ENCODE results near the gene ACTG1. TPM values are rescaled to one million over a fixed set of nuclear protein-coding genes. Genes with fewer than 3 reads are reported as not detected.
A peak's percentile ranks its signal among the peaks of the same experiment; 100 is the strongest.

ACTG1 gene
- total and polyA plus RNA-seq, 2 of the 4 experiments (the other 2 are of a cell fraction) = 10,907 to 15,732 TPM

GRCh38 chr17:81481815-81482505 lies 30.6 kb downstream of the ACTG1 start:
- Histone ChIP-seq H3K79me1 (ENCODE audit: low read depth in 1 of 2, low read length in 2 of 2) (no peaks in the 10 kb centered on the region; a peak in 1 of 4 replicates), H3K27me3 (ENCODE audit: control insufficient read depth, insufficient read depth, low read length) (no peaks in the 10 kb centered on the region), H3K36me3 (ENCODE audit: control insufficient read depth, insufficient read depth, low read length) (no peaks in the 10 kb centered on the region), H2BK5ac (ENCODE audit: low read depth, low read length, poor library complexity, severe bottlenecking) (no peak overlapping the region), H4K20me1 (ENCODE audit: insufficient read depth, low read length) (no peaks in the 10 kb centered on the region), H4K8ac (ENCODE audit: low read depth in 2 of 2, low read length in 2 of 2) (peak overlapping the region; percentile 23 to 76; a peak in 2 of 4 replicates), H3K27ac (ENCODE audit: insufficient read depth, low read length) (no peak overlapping the region), H3K4me1 (ENCODE audit: control insufficient read depth, insufficient read depth, low read length) (peaks cover 10% of the 10 kb centered on the region), H2AK9ac (replicated peaks; ENCODE audit: low read depth, low read length, poor library complexity) (peak overlapping the region; percentile 91), H3K56ac (ENCODE audit: extremely low read depth, insufficient read depth, low read length) (no peak overlapping the region), H3K18ac (ENCODE audit: low read depth, low read length) (no peak overlapping the region; the same call in 1 of the 2 replicates), H4K91ac (ENCODE audit: insufficient read depth, low read depth, low read length) (peak overlapping the region; percentile 59; the same call in 1 of the 2 replicates), H3K4me3 (ENCODE audit: insufficient read depth, low read depth, low read length) (peak overlapping the region; percentile 24), H3K4ac (ENCODE audit: low read depth, low read length) (peak overlapping the region; percentile 74), H3K9me1 (ENCODE audit: insufficient read depth, low read length) (no peaks in the 10 kb centered on the region), H3K9me3 (ENCODE audit: control insufficient read depth, insufficient read depth, low read length) (no peaks in the 10 kb centered on the region), H2BK120ac (ENCODE audit: low read depth, low read length) (no peak overlapping the region; the same call in 1 of the 2 replicates), H4K5ac (ENCODE audit: low read depth, low read length) (peak overlapping the region; percentile 38; the same call in 1 of the 2 replicates), H3K9ac (ENCODE audit: low read depth, low read length) (peak overlapping the region; percentile 7; the same call in 1 of the 2 replicates), H3K23ac (ENCODE audit: low read depth, low read length) (peak overlapping the region; percentile 76; the same call in 1 of the 2 replicates), H2BK15ac (ENCODE audit: low read depth, low read length) (no peak overlapping the region), H2AFZ (replicated peaks; ENCODE audit: low read length, poor library complexity) (peak overlapping the region; percentile 86), H3K4me2 (ENCODE audit: low read depth, low read length) (peak overlapping the region; percentile 77), H3K14ac (replicated peaks; ENCODE audit: low read depth, low read length) (peak overlapping the region; percentile 89; the same call in 1 of the 2 replicates), H2BK20ac (ENCODE audit: low read depth, low read length) (no peak overlapping the region), H2AK5ac (ENCODE audit: low read depth, low read length) (peak overlapping the region; percentile 16; the same call in 1 of the 2 replicates)
- intact Hi-C loops (cut with micrococcal nuclease) (no loop called here), dilution Hi-C loops (cut with HindIII; ENCODE audit: low sequenced_read_pairs, unreplicated experiment) (no loop called here), in situ Hi-C loops (cut with MboI; ENCODE audit: low sequenced_read_pairs) (loop anchor here (5.0 kb wide), 2 partner anchors 75 to 225 kb away; no protein-coding TSS in a partner anchor)
- ChIA-PET CTCF (no interaction called here), POLR2A (ENCODE audit: unreplicated experiment) (no interaction called here)
- TF ChIP-seq RAD21 (IDR thresholded peaks at IDR 0.05; ENCODE audit: low read length) = no peak
- no peak for TF ChIP-seq MXI1 (IDR thresholded peaks at IDR 0.05; ENCODE audit: borderline replicate concordance, low read depth, low read length)
- no peak for TF ChIP-seq FOS (IDR thresholded peaks at IDR 0.05; ENCODE audit: low read depth, low read length)
- no peak for TF ChIP-seq RFX5 (IDR thresholded peaks at IDR 0.05; ENCODE audit: low read depth, low read length)
- no peak for TF ChIP-seq POLR2A (IDR thresholded peaks at IDR 0.05; ENCODE audit: low read depth, low read length)
- TF ChIP-seq NFE2L2 (IDR thresholded peaks at IDR 0.05; ENCODE audit: low read depth, low read length) = no peak
- TF ChIP-seq, protein P1, sequence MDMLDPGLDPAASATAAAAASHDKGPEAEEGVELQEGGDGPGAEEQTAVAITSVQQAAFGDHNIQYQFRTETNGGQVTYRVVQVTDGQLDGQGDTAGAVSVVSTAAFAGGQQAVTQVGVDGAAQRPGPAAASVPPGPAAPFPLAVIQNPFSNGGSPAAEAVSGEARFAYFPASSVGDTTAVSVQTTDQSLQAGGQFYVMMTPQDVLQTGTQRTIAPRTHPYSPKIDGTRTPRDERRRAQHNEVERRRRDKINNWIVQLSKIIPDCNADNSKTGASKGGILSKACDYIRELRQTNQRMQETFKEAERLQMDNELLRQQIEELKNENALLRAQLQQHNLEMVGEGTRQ (IDR thresholded peaks at IDR 0.05; ENCODE audit: low read depth, low read length) = no peak
- TF ChIP-seq MAFK (IDR thresholded peaks at IDR 0.05; ENCODE audit: low read depth, low read length) = no peak
- TF ChIP-seq BHLHE40 (IDR thresholded peaks at IDR 0.05; ENCODE audit: low read depth, low read length) = no peak
- DNase-seq (no peak), ATAC-seq (ENCODE audit: low read depth) (no peak)
- WGBS, 2 experiments (ENCODE audit: extremely low coverage in 2 of 2, insufficient read length in 1 of 2) = no CpG with 5 or more reads among the region's 18 CpGs
- no TSS peak for BruUV-seq (replicated peaks)
